Loucy (cell line): Measurements from ENCODE around the gene PLXNA2.

Experiments
- EZH2phosphoT487 ChIP-seq: fragments of 200-600 bp; IDR thresholded peaks from 2 replicates; pipeline ENCODE4 v1.6.1; 2018; ENCODE audit warnings: antibody characterized with exemption, mild to moderate bottlenecking, moderate library complexity, borderline replicate concordance
- TF ChIP-seq, protein P1 (sequence below): fragments of 200-600 bp; sonication (generic); conservative IDR thresholded peaks from 2 replicates; pipeline ENCODE4 v1.5.1; 2014; ENCODE audit warnings: mild to moderate bottlenecking, antibody characterized with exemption, low read length

DNA sequence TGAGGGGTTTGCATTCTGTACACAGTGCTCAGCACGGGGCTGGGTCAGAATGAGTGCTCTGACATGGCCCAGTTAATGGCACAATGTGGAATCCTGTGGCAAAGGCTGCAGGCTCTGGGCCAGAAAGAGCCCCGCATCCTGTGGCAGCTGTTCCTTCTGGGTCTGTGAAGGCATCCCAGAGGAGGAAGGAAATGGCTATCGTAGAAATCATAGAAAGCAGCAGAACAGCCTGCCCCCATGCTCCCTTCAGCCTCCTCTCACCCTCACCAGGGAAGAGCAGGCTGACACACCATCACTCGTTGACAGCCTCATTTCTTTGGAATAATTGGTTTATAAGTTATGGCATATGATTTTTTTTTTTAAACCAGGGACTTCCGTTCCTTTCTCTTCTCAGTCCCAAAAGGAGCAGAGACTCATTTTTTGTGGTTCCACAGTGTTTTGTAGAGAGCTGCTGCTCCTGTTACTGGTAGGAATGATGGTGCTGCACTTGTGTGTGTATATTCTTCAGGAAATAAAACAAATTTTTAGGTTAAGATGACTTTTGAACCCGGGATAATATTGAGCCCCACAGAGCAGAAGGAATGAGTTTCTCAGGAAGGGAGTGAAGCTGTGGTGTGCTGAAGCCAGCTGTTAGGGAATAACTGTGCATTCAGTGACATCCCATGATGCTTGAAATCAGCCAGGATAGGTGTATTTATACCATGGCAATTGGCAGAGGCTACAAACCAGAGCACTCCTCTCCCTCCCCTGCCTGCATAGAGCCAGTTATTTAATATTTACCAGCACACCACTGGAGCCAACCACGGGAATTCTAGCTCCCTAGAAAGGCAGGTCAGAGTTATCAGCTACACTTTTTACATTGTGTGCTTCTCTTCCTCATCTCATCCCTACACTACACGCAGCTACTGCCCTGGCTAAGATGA, 32.0 kb downstream of the PLXNA2 start:
- TF ChIP-seq, protein P1, sequence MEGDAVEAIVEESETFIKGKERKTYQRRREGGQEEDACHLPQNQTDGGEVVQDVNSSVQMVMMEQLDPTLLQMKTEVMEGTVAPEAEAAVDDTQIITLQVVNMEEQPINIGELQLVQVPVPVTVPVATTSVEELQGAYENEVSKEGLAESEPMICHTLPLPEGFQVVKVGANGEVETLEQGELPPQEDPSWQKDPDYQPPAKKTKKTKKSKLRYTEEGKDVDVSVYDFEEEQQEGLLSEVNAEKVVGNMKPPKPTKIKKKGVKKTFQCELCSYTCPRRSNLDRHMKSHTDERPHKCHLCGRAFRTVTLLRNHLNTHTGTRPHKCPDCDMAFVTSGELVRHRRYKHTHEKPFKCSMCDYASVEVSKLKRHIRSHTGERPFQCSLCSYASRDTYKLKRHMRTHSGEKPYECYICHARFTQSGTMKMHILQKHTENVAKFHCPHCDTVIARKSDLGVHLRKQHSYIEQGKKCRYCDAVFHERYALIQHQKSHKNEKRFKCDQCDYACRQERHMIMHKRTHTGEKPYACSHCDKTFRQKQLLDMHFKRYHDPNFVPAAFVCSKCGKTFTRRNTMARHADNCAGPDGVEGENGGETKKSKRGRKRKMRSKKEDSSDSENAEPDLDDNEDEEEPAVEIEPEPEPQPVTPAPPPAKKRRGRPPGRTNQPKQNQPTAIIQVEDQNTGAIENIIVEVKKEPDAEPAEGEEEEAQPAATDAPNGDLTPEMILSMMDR, result no peak
- TF ChIP-seq EZH2phosphoT487, result no peak
